GM12874 (cell line): Measurements from ENCODE around the gene CNOT6L.

ENCODE experiments used
- TF ChIP-seq, protein P1 (sequence below): IDR thresholded peaks from 2 replicates; pipeline ENCODE4 v1.5.1; 2011; ENCODE audit warnings: low read depth, mild to moderate bottlenecking, control low read depth, low read length, moderate library complexity; ENCODE audit not compliant: insufficient read depth

The CNOT6L gene

DNA sequence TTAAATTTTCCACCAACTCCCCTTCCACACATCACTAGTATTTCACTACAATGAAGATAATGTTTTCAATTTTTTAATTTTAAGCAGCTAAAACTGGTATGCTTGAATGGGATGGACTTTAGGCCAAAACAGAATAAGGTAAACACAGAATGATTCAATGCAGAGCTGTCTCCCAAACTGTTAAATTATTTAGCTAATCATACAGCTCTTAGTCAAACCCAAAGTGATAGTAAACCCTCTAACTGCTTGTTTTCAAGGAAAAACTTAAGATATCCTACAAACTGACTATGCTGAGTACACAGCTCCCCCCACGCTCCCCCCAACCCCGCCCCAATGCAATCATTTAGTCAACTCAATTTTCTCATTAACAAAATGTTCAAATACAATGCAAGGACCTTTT lies 30.2 kb downstream of the CNOT6L start:
- TF ChIP-seq, protein P1, sequence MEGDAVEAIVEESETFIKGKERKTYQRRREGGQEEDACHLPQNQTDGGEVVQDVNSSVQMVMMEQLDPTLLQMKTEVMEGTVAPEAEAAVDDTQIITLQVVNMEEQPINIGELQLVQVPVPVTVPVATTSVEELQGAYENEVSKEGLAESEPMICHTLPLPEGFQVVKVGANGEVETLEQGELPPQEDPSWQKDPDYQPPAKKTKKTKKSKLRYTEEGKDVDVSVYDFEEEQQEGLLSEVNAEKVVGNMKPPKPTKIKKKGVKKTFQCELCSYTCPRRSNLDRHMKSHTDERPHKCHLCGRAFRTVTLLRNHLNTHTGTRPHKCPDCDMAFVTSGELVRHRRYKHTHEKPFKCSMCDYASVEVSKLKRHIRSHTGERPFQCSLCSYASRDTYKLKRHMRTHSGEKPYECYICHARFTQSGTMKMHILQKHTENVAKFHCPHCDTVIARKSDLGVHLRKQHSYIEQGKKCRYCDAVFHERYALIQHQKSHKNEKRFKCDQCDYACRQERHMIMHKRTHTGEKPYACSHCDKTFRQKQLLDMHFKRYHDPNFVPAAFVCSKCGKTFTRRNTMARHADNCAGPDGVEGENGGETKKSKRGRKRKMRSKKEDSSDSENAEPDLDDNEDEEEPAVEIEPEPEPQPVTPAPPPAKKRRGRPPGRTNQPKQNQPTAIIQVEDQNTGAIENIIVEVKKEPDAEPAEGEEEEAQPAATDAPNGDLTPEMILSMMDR = no peak

DNA sequence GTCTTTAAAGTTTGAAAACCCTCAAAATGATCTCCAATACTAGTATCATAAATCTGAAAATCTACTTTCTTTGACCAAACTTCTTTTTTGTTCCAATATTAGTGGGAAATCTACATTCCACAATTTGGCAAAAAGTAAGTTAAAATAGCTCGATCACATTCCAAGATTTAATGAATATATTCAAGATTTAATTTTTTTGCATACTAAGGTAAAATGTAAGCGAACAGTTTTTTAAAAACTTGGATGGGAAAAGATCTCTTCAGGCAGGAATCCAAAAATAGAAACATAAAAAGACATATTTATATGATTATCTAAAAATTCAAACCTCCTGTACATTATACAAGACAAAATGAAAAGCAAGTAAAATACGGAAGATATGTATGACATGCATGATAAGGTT lies 31.2 kb downstream of the CNOT6L start:
- TF ChIP-seq, protein P1 = no peak

DNA sequence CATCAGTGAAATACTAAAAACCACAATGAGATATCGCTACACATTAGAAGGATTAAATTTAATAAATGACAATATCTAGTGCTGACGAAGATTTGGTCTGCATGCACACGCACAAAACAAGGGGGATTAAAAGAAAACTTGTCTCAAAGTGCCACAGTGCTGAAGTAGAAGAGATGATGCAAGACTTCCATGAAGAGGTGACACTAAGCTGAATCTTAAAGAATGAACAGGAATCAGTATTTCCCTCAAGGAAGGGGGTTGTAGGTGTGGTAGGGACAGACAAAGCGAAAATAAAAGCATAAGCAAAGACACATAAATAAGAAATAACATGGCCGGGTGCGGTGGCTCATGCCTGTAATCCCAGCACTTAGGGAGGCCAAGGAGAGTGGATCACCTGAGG lies 33.5 kb downstream of the CNOT6L start:
- TF ChIP-seq, protein P1 = no peak

DNA sequence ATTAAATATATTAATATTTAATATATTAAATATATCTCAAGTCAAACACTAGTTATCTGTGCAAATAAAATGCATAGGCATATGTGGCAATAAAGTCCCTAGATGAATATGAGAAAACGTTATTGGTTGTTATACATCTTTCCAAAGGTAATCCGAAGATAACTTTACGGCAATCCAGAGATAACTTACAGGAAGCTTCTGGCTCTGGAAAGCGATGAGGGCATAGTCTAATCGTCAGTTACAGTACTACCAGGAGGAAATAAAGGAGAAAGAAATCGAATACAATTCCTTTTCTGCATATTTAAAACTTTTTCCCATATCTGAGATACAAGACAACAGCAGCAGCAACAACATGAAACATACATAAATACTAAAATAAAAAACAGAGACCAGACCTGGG lies 35.3 kb downstream of the CNOT6L start:
- TF ChIP-seq, protein P1 = no peak

DNA sequence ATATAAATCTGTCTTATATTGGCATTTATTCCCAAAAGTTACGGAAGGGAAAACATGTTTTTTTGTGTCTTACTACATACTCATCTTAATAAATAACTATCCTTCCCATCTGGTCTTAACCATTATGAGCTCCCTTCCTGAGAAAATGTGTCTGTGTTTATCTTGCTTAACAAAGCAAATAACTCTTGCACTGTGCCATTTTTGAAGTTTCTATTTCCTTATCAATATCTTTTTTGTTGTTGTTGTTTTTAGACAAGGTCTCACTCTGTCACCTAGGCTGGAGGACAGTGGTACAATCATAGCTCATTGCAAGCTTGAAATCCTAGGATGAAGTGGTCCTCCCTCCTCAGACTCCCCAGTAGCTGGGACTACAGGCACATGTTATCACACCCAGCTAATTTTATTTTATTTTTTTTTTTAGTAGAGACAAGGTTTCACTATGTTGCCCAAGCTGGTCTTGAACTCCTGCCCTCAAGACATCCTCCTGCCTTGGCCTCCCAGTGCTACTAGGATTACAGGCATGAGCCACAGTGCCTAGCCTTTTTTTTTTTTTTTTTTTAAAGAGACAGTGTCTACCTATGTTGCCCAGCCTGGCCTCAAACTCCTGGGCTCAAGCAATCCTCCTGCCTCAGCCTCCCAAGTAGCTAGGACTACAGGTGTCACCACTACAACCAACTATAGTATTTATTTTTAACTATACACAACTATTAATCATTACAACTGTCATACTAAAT lies 36.9 kb downstream of the CNOT6L start:
- TF ChIP-seq, protein P1 = no peak

DNA sequence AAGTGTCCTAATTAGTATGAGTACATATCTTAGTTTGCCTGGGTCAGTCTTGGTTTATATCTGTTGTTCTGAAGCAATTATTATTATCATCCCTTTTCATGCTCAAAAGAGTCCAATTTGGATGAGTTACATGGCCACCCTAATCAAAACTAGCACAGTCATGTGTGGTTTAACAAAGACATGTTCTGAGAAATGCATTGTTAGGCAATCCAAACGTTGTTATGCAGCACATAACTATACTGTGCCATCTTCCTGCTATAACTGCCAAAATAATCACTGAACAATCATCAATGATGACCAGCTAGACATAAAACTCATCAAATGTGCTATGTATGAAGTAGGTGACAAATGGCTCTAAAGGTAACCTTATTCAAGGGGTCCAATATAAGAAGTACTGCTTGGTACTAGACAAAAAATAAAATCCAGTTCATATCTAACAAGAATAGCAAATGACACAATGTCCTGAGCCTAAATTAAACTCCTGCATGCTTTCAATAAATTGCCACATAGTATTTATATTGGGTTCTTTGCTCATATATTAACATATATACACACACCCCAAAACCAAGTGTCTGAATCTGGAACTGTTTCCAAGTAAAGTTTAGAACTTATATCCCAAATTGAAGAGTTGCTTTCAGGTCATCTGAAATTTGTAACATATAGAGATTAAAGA lies 41.9 kb downstream of the CNOT6L start:
- TF ChIP-seq, protein P1 = no peak

DNA sequence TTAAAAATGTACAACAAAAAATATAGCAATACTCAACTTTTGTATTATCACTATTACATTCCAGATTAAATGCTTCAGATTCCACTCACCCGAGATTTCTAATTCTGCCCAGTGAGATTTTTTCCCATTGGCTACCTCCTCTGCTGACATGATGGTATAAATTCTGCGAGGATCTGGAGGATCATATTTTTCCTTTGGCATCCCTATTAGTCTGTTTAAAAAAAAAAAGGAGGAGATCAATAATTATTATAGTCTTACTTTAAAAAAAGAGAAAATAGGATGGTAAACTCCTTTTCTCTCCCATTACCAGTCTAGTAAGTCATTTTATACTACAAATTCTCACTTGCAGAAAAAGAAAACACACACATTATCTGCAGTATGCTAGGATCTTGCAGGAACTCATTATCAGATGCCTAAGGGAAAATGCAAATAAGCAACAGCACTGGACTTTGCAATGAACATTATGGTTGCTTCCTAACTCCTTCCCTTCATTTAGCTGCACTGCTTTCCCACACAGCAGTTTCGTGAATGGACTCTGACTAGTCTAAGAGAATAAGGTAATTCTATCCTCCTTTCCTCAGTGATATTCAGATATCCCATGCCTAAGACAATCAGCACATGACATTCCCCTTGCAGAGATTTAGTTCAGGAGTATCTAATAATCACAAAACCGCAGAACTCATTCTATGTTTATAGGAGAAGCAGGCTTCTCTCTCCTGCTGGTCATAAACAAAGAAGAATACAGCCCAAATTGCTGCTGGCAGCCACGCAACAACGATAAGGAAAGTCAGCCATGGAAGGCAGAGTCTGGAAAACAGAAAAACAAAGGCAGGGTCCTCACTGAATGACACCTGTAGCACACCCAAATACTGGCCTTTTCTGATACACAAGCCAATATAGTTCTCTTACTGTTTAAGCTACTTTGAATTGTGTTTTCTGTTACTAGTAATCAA lies 42.7 kb downstream of the CNOT6L start:
- TF ChIP-seq, protein P1 = no peak
